NCI-H2196 (cell line): Measurements from ENCODE around the gene MPLKIP.
"Not testable (repeated sequence)": the region's sequence is repeated elsewhere in the genome, so short reads cannot be mapped to it uniquely, and the experiment has no call there.

Source experiments
- DNase-seq: peaks from one replicate; lab custom pipeline; 2025; ENCODE audit not compliant: unreplicated experiment; lab: John Stamatoyannopoulos, UW

Gene MPLKIP

GRCh38 chr7:40134428-40135316 is at the start of gene MPLKIP, which contains the start of gene SUGCT:
MPLKIP (minus strand) TSS chr7:40134622; CDS start chr7:40134567, 55 bp downstream.
SUGCT (plus strand) TSS chr7:40135005.
- peak; percentile 88 for DNase-seq

- DNase-seq: no peak
Measured at GRCh38 chr7:40182452-40182851, 48.0 kb upstream of the MPLKIP start.

GRCh38 chr7:40177071-40177470 is 42.6 kb upstream of the MPLKIP start:
- DNase-seq: no peak

- no peak for DNase-seq
Measured at GRCh38 chr7:40175725-40176510, 41.5 kb upstream of the MPLKIP start.

- DNase-seq: not testable (repeated sequence)
Measured at GRCh38 chr7:40175256-40175655, 40.8 kb upstream of the MPLKIP start.

GRCh38 chr7:40173121-40173520 is 38.7 kb upstream of the MPLKIP start:
- not testable (repeated sequence) for DNase-seq

- not testable (repeated sequence) for DNase-seq
Measured at GRCh38 chr7:40168266-40168665, 33.8 kb upstream of the MPLKIP start.

GRCh38 chr7:40167291-40167690 is 32.9 kb upstream of the MPLKIP start:
- DNase-seq: no peak

GRCh38 chr7:40165216-40165615 is 30.8 kb upstream of the MPLKIP start:
- DNase-seq: no peak

GRCh38 chr7:40162516-40162915 is 28.1 kb upstream of the MPLKIP start:
- DNase-seq: no peak

GRCh38 chr7:40156988-40157387 is 22.6 kb upstream of the MPLKIP start:
- DNase-seq: no peak

GRCh38 chr7:40151504-40151903 is 17.1 kb upstream of the MPLKIP start:
- DNase-seq: no peak

GRCh38 chr7:40148671-40149070 is 14.2 kb upstream of the MPLKIP start:
- no peak for DNase-seq

- DNase-seq: not testable (repeated sequence)
Measured at GRCh38 chr7:40148247-40148580, 13.8 kb upstream of the MPLKIP start.

GRCh38 chr7:40147371-40148246 is 13.2 kb upstream of the MPLKIP start:
- no peak for DNase-seq

- not testable (repeated sequence) for DNase-seq
Measured at GRCh38 chr7:40145596-40146130, 11.2 kb upstream of the MPLKIP start.

GRCh38 chr7:40141916-40142315 is 7.5 kb upstream of the MPLKIP start:
- DNase-seq: not testable (repeated sequence)

- DNase-seq: not testable (repeated sequence)
Measured at GRCh38 chr7:40139891-40140290, 5.5 kb upstream of the MPLKIP start.

- DNase-seq: no peak
Measured at GRCh38 chr7:40138973-40139372, 4.6 kb upstream of the MPLKIP start.

- no peak for DNase-seq
Measured at GRCh38 chr7:40137563-40137962, 3.1 kb upstream of the MPLKIP start.

GRCh38 chr7:40135317-40135610 is 842 bp upstream of the MPLKIP start:
- no peak for DNase-seq
